K562 (cell line): Measurements from ENCODE around the gene CEP295NL. TPM values are rescaled to one million over a fixed set of nuclear protein-coding genes. Genes with fewer than 3 reads are reported as not detected.

Experiments used
- ATAC-seq: fragments of 200-7000 bp; cut with Tn5 transposase; 3 replicates; pipeline ENCODE4 v1.9.1; 2020; ENCODE audit warnings: moderate library complexity
- BruUV-seq: library from RNA; stranded (reverse); fragments of 400-500 nt; replicated peaks from 2 replicates; lab custom pipeline; 2021; lab: Mats Ljungman, UMichigan
- CTCF ChIA-PET: fragments of 300-600 bp; formaldehyde crosslinking; extraction: SDS; loops from one replicate; lab custom pipeline; 2021; ENCODE audit warnings: low intra/inter-chr PET ratio; lab: Yijun Ruan, JAX
- POLR2A ChIA-PET: fragments of 300-600, 350-650 bp; sonication (Branson Sonifier 250); formaldehyde crosslinking; extraction: SDS; loops from one replicate; lab custom pipeline; 2021; ENCODE audit warnings: antibody characterized with exemption, inconsistent platforms; lab: Yijun Ruan, JAX
- DNase-seq, 4 experiments: peaks; one replicate each; pipeline versions ENCODE4 v3.0.0 to v3.0.0-alpha.2; 2011 to 2018; ENCODE audit warnings: low spot score in 3 of 4, mixed read lengths in 3 of 4; ENCODE audit errors: extremely low read depth in 1 of 4
- FAIRE-seq: peaks from 2 replicates; lab custom pipeline; 2011; peaks lifted over from hg19 to GRCh38; lab: Jason Lieb, UNC
- H2AFZ ChIP-seq: 2 replicates; pipeline ENCODE4 v1.6.0; 2011; ENCODE audit warnings: low read depth, low read length, control low read depth, inconsistent platforms
- H3K27ac ChIP-seq: fragments of 200-600 bp; 3 replicates; pipeline ENCODE4 v1.8.0; 2011; ENCODE audit warnings: low read depth, mild to moderate bottlenecking, control low read depth, inconsistent platforms, low read length, moderate library complexity, mixed read lengths; ENCODE audit errors: extremely low read depth
- H3K27me3 ChIP-seq, 2 experiments: fragments of 300-600 bp in 1 of 2; 2 replicates in 1 of 2; 3 replicates in 1 of 2; pipeline versions ENCODE4 v1.6.0 to v1.8.0; 2011; ENCODE audit warnings: inconsistent platforms in 2 of 2, low read length in 2 of 2, mild to moderate bottlenecking in 1 of 2, mixed read lengths in 1 of 2, moderate library complexity in 1 of 2; ENCODE audit not compliant: control insufficient read depth in 2 of 2, insufficient read depth in 2 of 2
- H3K36me3 ChIP-seq: fragments of 300-600 bp; 3 replicates; pipeline ENCODE4 v1.8.0; 2011; ENCODE audit warnings: mild to moderate bottlenecking, low read length, inconsistent platforms; ENCODE audit not compliant: control insufficient read depth, insufficient read depth
- H3K4me1 ChIP-seq, 2 experiments: fragments of 200-600 bp in 1 of 2; replicated peaks in 1 of 2; 2 replicates in 1 of 2; 3 replicates in 1 of 2; pipeline versions ENCODE4 v1.5.1 to v1.8.0; 2011; ENCODE audit warnings: inconsistent platforms in 2 of 2, low read length in 2 of 2, mild to moderate bottlenecking in 1 of 2, mixed read lengths in 1 of 2, moderate library complexity in 1 of 2; ENCODE audit not compliant: control insufficient read depth in 2 of 2, insufficient read depth in 2 of 2
- H3K4me2 ChIP-seq: 2 replicates; pipeline ENCODE4 v1.6.1; 2011; ENCODE audit warnings: low read length, control low read depth, inconsistent platforms, mixed read lengths; ENCODE audit not compliant: insufficient read depth
- H3K4me3 ChIP-seq: fragments of 200-600 bp; sonication (generic), shearing (Covaris generic); 2 replicates; pipeline ENCODE4 v1.5.1; 2016; ENCODE audit warnings: control low read depth, inconsistent platforms
- H3K79me2 ChIP-seq: fragments of 200-600 bp; 3 replicates; pipeline ENCODE4 v1.8.0; 2011; ENCODE audit warnings: low read length, inconsistent platforms; ENCODE audit not compliant: control insufficient read depth, insufficient read depth
- H3K9ac ChIP-seq, 2 experiments: 2 replicates each; pipeline versions ENCODE4 v1.6.0 to v1.6.1; 2011; ENCODE audit warnings: low read depth in 2 of 2, low read length in 2 of 2, control low read depth in 1 of 2, inconsistent platforms in 1 of 2, mild to moderate bottlenecking in 1 of 2, mixed read lengths in 1 of 2; ENCODE audit not compliant: insufficient read depth in 1 of 2
- H3K9me1 ChIP-seq: one replicate; pipeline ENCODE4 v1.6.0; 2011; ENCODE audit warnings: inconsistent platforms, mild to moderate bottlenecking, low read length, moderate library complexity; ENCODE audit not compliant: control insufficient read depth, insufficient read depth
- H3K9me3 ChIP-seq: replicated peaks from 2 replicates; pipeline ENCODE4 v1.5.1; 2011; ENCODE audit warnings: low read depth, low read length, inconsistent platforms; ENCODE audit not compliant: control insufficient read depth, insufficient read depth
- H4K20me1 ChIP-seq: replicated peaks from 2 replicates; pipeline ENCODE4 v1.6.1; 2011; ENCODE audit warnings: low read length, inconsistent platforms, mixed read lengths; ENCODE audit not compliant: control insufficient read depth, insufficient read depth
- CBFA2T2 ChIP-seq: fragments of 450-650 bp; conservative IDR thresholded peaks from 2 replicates; pipeline ENCODE4 v1.6.1; 2017; ENCODE audit warnings: mild to moderate bottlenecking
- CTCFL ChIP-seq: IDR thresholded peaks from 2 replicates; pipeline ENCODE4 v1.6.1; 2011; ENCODE audit warnings: borderline replicate concordance, low read depth, mild to moderate bottlenecking, moderate library complexity, low read length; ENCODE audit not compliant: insufficient read depth, poor library complexity, severe bottlenecking
- HMGN3 ChIP-seq: IDR thresholded peaks from 2 replicates; pipeline ENCODE4 v1.6.1; 2011; ENCODE audit warnings: borderline replicate concordance, low read depth, mild to moderate bottlenecking, mixed read lengths, low read length; ENCODE audit not compliant: insufficient read length; ENCODE audit errors: extremely low read depth
- SMARCA4 ChIP-seq: fragments of 450-650 bp; IDR thresholded peaks from 2 replicates; pipeline ENCODE4 v1.6.1; 2016
- ZNF146 ChIP-seq: IDR thresholded peaks from one replicate; pipeline ENCODE4 v1.6.1; 2018; ENCODE audit warnings: missing compliant biosample characterization; ENCODE audit not compliant: unreplicated experiment
- WGBS: fragments of 100-300 bp; shearing (Covaris generic); methylation state at CpG from one replicate; pipeline ENCODE4 v1.1.6; 2016; ENCODE audit warnings: low coverage, mixed read lengths; ENCODE audit not compliant: insufficient coverage; ENCODE audit errors: missing lambda C conversion rate; 5-methylcytosine and 5-hydroxymethylcytosine counted together
- in situ Hi-C: fragments of 300-500 bp; cut with MboI; formaldehyde crosslinking; loops from 4 replicates; pipeline ENCODE4 v1.15.0; 2018; ENCODE audit warnings: inconsistent platforms, mixed read lengths
- intact Hi-C: fragments of 100-400 bp; cut with micrococcal nuclease; formaldehyde crosslinking; loops from 2 replicates; pipeline ENCODE4 v1.14.2; 2022
- polyA plus RNA-seq, 8 experiments: library from polyadenylated mRNA; depleted of rRNA in 4 of 8; stranded (reverse) in 5 of 8; unstranded in 3 of 8; fragments of >200 nt; fragmentation: Nextera tagmentation in 2 of 8; fragmentation: Illumina TruSeq in 1 of 8; extraction: Ambion mirVana in 2 of 8; extraction: Trizol in 1 of 8; gene quantifications; 2 replicates each; pipeline versions ENCODE4 v1.2.1 to v1.2.3, GENCODE V29; 2011 to 2014; ENCODE audit warnings: inconsistent platforms in 1 of 8, missing spikeins in 1 of 8
- total RNA-seq, 7 experiments: library from RNA; depleted of rRNA in 6 of 7; stranded (reverse); fragments of >200 nt in 6 of 7; fragmentation: Illumina TruSeq in 2 of 7; extraction: Trizol in 2 of 7; gene quantifications; 2 replicates each; pipeline versions ENCODE4 v1.2.1 to v1.2.3, GENCODE V29; 2011 to 2021; ENCODE audit warnings: low replicate concordance in 1 of 7

The CEP295NL gene
- total and polyA plus RNA-seq, 9 of the 15 experiments (the other 6 are each of a cell fraction or from before 2014, with no cell fraction given): not detected

GRCh38 chr17:78944956-78945355 lies 42.0 kb upstream of the CEP295NL start:
- no peak for DNase-seq
- Histone ChIP-seq H2AFZ (no peak overlapping the region), H3K4me3 (no peak overlapping the region), H3K27me3 (peaks cover 26 to 61% of the 10 kb centered on the region in 2 experiments), H3K4me2 (no peak overlapping the region), H3K9me1 (no peaks in the 10 kb centered on the region), H3K9me3 (no peaks in the 10 kb centered on the region), H3K36me3 (no peaks in the 10 kb centered on the region), H3K79me2 (no peaks in the 10 kb centered on the region), H4K20me1 (no peaks in the 10 kb centered on the region; the same call in 1 of the 2 replicates), H3K4me1 (no peaks in the 10 kb centered on the region), H3K27ac (no peak overlapping the region), H3K9ac (no peak overlapping the region)
- BruUV-seq: no TSS peak
- CTCF ChIA-PET: no interaction called here
- ATAC-seq: no peak
- FAIRE-seq: no peak
- in situ Hi-C loops (no loop called here), intact Hi-C loops (no loop called here)
- TF ChIP-seq CBFA2T2: no peak
- TF ChIP-seq ZNF146 (CRISPR knock-in tag): no peak
- no peak for TF ChIP-seq SMARCA4
- TF ChIP-seq CTCFL: no peak
- TF ChIP-seq HMGN3: no peak
- POLR2A ChIA-PET: interaction anchor here (0.6 to 0.7 kb wide), 2 partner anchors 9 to 724 kb away, joined by 3 read pairs; no protein-coding TSS in a partner anchor
- WGBS: 6% methylated on average over 10 of the region's 10 CpGs
